PFSK-1 (cell line): ENCODE results near the gene HJURP.

Experiments
- FOXP2 ChIP-seq: optimal IDR thresholded peaks from 2 replicates; pipeline ENCODE3; 2011; ENCODE audit warnings: borderline replicate concordance, control low read depth, inconsistent platforms; ENCODE audit not compliant: insufficient read depth; ENCODE audit errors: extremely low read length, extremely low read depth
- POLR2AphosphoS5 ChIP-seq: IDR thresholded peaks from 2 replicates; pipeline ENCODE4 v1.6.1; 2012; ENCODE audit warnings: low read depth, mild to moderate bottlenecking, control low read depth, low read length, moderate library complexity
- TAF1 ChIP-seq: IDR thresholded peaks from 2 replicates; pipeline ENCODE4 v1.6.1; 2012; ENCODE audit warnings: low read length, control low read depth, borderline replicate concordance; ENCODE audit not compliant: insufficient read depth
- TF ChIP-seq, protein P1 (sequence below), 2 experiments: IDR thresholded peaks; 2 replicates each; pipeline versions ENCODE4 v1.6.1 to v1.8.0; 2011 to 2012; ENCODE audit warnings: low read depth in 2 of 2, low read length in 2 of 2, control low read depth in 1 of 2, inconsistent platforms in 1 of 2, mild to moderate bottlenecking in 1 of 2, moderate library complexity in 1 of 2; ENCODE audit not compliant: insufficient read depth in 1 of 2

- TF ChIP-seq TAF1 = no peak
- TF ChIP-seq, protein P1, sequence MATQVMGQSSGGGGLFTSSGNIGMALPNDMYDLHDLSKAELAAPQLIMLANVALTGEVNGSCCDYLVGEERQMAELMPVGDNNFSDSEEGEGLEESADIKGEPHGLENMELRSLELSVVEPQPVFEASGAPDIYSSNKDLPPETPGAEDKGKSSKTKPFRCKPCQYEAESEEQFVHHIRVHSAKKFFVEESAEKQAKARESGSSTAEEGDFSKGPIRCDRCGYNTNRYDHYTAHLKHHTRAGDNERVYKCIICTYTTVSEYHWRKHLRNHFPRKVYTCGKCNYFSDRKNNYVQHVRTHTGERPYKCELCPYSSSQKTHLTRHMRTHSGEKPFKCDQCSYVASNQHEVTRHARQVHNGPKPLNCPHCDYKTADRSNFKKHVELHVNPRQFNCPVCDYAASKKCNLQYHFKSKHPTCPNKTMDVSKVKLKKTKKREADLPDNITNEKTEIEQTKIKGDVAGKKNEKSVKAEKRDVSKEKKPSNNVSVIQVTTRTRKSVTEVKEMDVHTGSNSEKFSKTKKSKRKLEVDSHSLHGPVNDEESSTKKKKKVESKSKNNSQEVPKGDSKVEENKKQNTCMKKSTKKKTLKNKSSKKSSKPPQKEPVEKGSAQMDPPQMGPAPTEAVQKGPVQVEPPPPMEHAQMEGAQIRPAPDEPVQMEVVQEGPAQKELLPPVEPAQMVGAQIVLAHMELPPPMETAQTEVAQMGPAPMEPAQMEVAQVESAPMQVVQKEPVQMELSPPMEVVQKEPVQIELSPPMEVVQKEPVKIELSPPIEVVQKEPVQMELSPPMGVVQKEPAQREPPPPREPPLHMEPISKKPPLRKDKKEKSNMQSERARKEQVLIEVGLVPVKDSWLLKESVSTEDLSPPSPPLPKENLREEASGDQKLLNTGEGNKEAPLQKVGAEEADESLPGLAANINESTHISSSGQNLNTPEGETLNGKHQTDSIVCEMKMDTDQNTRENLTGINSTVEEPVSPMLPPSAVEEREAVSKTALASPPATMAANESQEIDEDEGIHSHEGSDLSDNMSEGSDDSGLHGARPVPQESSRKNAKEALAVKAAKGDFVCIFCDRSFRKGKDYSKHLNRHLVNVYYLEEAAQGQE (IDR thresholded peaks at IDR 0.05; ENCODE audit: insufficient read depth in 1 of 2, low read depth in 2 of 2, low read length in 2 of 2) = no peak
- TF ChIP-seq FOXP2 = no peak
- TF ChIP-seq POLR2AphosphoS5 = no peak
Observed at GRCh38 chr2:233901884-233902283, 47.5 kb upstream of the HJURP start.
